Karpas-422 (cell line): ENCODE data around the gene TNNI3K. TPM values are rescaled to one million over a fixed set of nuclear protein-coding genes. Genes with fewer than 3 reads are reported as not detected.

Source experiments
- DNase-seq: peaks from one replicate; pipeline ENCODE4 v3.0.0-alpha.2; 2015
- H2AFZ ChIP-seq: fragments of 200-600 bp; sonication (generic); 2 replicates; pipeline ENCODE4 v1.6.1; 2014; ENCODE audit warnings: antibody characterized with exemption, low read length, mixed read lengths
- H3K27ac ChIP-seq: fragments of 200-600 bp; sonication (generic); 2 replicates; pipeline ENCODE4 v1.5.1; 2014; ENCODE audit warnings: mild to moderate bottlenecking, low read length, moderate library complexity
- H3K27me3 ChIP-seq: fragments of 200-600 bp; sonication (generic); 2 replicates; pipeline ENCODE4 v1.6.1; 2014; ENCODE audit warnings: low read length, mixed read lengths
- H3K36me3 ChIP-seq: fragments of 200-600 bp; sonication (generic); 2 replicates; pipeline ENCODE4 v1.6.1; 2014; ENCODE audit warnings: low read length, mixed read lengths; ENCODE audit not compliant: insufficient read depth
- H3K4me1 ChIP-seq: fragments of 200-600 bp; sonication (generic); 2 replicates; pipeline ENCODE4 v1.6.1; 2014; ENCODE audit warnings: mild to moderate bottlenecking, low read length, mixed read lengths
- H3K4me2 ChIP-seq: fragments of 200-600 bp; sonication (generic); 2 replicates; pipeline ENCODE4 v1.6.1; 2014; ENCODE audit warnings: low read length, low read depth, mild to moderate bottlenecking; ENCODE audit not compliant: poor library complexity, severe bottlenecking
- H3K4me3 ChIP-seq: fragments of 200-600 bp; sonication (generic); 2 replicates; pipeline ENCODE4 v1.5.1; 2014; ENCODE audit warnings: mild to moderate bottlenecking, antibody characterized with exemption, low read length, mixed read lengths
- H3K79me2 ChIP-seq: fragments of 200-600 bp; sonication (generic); 2 replicates; pipeline ENCODE4 v1.6.1; 2014; ENCODE audit warnings: mild to moderate bottlenecking, low read length, mixed read lengths
- H3K9ac ChIP-seq: fragments of 200-600 bp; sonication (generic); 2 replicates; pipeline ENCODE4 v1.6.0; 2014; ENCODE audit warnings: low read length
- H3K9me2 ChIP-seq: fragments of 200-600 bp; sonication (generic), shearing (Covaris generic); replicated peaks from 2 replicates; pipeline ENCODE4 v1.6.0; 2014; ENCODE audit warnings: mild to moderate bottlenecking, low read length, moderate library complexity; ENCODE audit not compliant: insufficient read depth
- H3K9me3 ChIP-seq: fragments of 300-700, 200-600 bp; sonication (generic); 2 replicates; pipeline ENCODE4 v1.6.1; 2014; ENCODE audit warnings: low read length, mixed read lengths
- H4K20me1 ChIP-seq: fragments of 200-600 bp; sonication (generic); 2 replicates; pipeline ENCODE4 v1.6.1; 2014; ENCODE audit warnings: mild to moderate bottlenecking, antibody characterized with exemption, low read length, low read depth; ENCODE audit not compliant: insufficient read depth
- total RNA-seq: library from RNA; depleted of rRNA; stranded (reverse); fragments of >200 nt; shearing (Covaris generic); gene quantifications from 2 replicates; pipeline ENCODE4 v1.2.3, GENCODE V29; 2014; ENCODE audit warnings: low replicate concordance

The TNNI3K gene
- total RNA-seq, 1 experiment from 2014 or later = 0.48 TPM

- no peak overlapping the region for H3K4me3 ChIP-seq
- no peak overlapping the region for H3K27ac ChIP-seq
- DNase-seq = no peak
- H4K20me1 ChIP-seq = no peaks in the 10 kb centered on the region
- H3K79me2 ChIP-seq = no peaks in the 10 kb centered on the region
- no peaks in the 10 kb centered on the region for H3K9me2 ChIP-seq
- H3K36me3 ChIP-seq = no peaks in the 10 kb centered on the region
- H3K9me3 ChIP-seq = no peaks in the 10 kb centered on the region
- H3K4me2 ChIP-seq = no peak overlapping the region
- no peaks in the 10 kb centered on the region for H3K27me3 ChIP-seq
- H3K9ac ChIP-seq = no peak overlapping the region
- H3K4me1 ChIP-seq = peaks cover 6% of the 10 kb centered on the region; the same call in 1 of the 2 replicates
- no peak overlapping the region for H2AFZ ChIP-seq
Measured at GRCh38 chr1:74375376-74375775, 140.2 kb downstream of the TNNI3K start.

- no peaks in the 10 kb centered on the region for H3K36me3 ChIP-seq
- no peak overlapping the region for H2AFZ ChIP-seq
- H3K27ac ChIP-seq = no peak overlapping the region
- H3K4me3 ChIP-seq = no peak overlapping the region
- H3K79me2 ChIP-seq = no peaks in the 10 kb centered on the region
- H3K9ac ChIP-seq = no peak overlapping the region
- no peaks in the 10 kb centered on the region for H3K9me3 ChIP-seq
- no peak overlapping the region for H3K4me2 ChIP-seq
- no peaks in the 10 kb centered on the region for H3K27me3 ChIP-seq
- H3K9me2 ChIP-seq = no peaks in the 10 kb centered on the region
- H3K4me1 ChIP-seq = peaks cover 4% of the 10 kb centered on the region; the same call in 1 of the 2 replicates
- no peaks in the 10 kb centered on the region for H4K20me1 ChIP-seq
- no peak for DNase-seq
Measured at GRCh38 chr1:74380252-74380651, 145.1 kb downstream of the TNNI3K start.

DNA sequence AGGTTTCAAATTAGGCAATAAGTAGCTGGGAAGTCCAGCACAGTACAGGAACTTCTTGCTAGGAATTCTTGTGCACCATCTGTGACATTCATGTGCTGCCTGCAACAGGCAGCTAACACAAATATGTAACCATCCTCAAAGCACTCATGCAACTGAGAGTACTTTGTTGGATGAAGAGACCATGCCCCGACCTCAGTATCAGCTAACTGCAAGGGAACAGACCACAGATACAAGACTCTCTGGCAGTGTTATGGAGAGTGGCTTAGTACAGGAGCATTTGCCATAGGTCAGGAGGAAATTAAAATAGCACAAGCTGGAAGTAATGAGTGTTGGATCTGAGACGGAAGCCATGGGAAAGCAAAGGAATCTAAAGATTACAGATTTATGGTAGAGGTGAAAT lies 153.7 kb downstream of the TNNI3K start:
- Histone ChIP-seq H3K9ac (no peak overlapping the region), H3K27ac (no peak overlapping the region), H4K20me1 (no peaks in the 10 kb centered on the region), H3K27me3 (no peaks in the 10 kb centered on the region), H3K36me3 (no peaks in the 10 kb centered on the region), H3K9me2 (no peaks in the 10 kb centered on the region), H2AFZ (no peak overlapping the region), H3K4me2 (no peak overlapping the region), H3K79me2 (no peaks in the 10 kb centered on the region), H3K4me1 (no peaks in the 10 kb centered on the region), H3K9me3 (no peaks in the 10 kb centered on the region), H3K4me3 (no peak overlapping the region)
- no peak for DNase-seq

- Histone ChIP-seq H3K9me3 (no peaks in the 10 kb centered on the region), H3K4me2 (no peak overlapping the region)
Measured at GRCh38 chr1:74392186-74392585, 157.0 kb downstream of the TNNI3K start.

DNA sequence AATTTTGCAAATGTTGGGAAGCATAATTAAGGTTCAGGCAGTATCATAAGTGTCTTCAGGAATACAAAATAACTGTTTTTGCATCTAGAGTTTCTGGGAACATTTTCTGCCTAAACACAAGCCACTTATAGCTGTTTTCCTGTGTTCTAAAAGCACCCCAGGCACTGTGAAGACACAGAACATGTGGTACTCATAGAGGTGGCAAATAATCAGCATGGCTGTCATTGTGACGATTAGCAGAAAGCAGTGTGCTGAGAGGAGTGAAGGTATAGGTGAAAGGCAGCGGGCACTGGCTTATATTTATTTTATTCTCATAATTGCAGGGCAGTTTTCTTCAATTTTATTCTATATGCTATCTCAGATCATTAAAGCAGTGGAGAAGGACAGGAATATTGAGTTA lies 157.7 kb downstream of the TNNI3K start:
- H3K79me2 ChIP-seq = no peaks in the 10 kb centered on the region
- no peaks in the 10 kb centered on the region for H3K27me3 ChIP-seq
- H3K4me3 ChIP-seq = no peak overlapping the region
- no peaks in the 10 kb centered on the region for H3K36me3 ChIP-seq
- no peaks in the 10 kb centered on the region for H3K9me3 ChIP-seq
- no peaks in the 10 kb centered on the region for H3K4me1 ChIP-seq
- no peak overlapping the region for H3K27ac ChIP-seq
- H3K4me2 ChIP-seq = no peak overlapping the region
- H3K9me2 ChIP-seq = no peaks in the 10 kb centered on the region
- no peak for DNase-seq
- H3K9ac ChIP-seq = no peak overlapping the region
- H2AFZ ChIP-seq = no peak overlapping the region
- H4K20me1 ChIP-seq = no peaks in the 10 kb centered on the region

More at GRCh38 chr1:74392186-74392585, 157.0 kb downstream of the TNNI3K start:
- Histone ChIP-seq H3K4me1 (no peaks in the 10 kb centered on the region), H2AFZ (no peak overlapping the region), H3K27me3 (no peaks in the 10 kb centered on the region), H3K9me2 (no peaks in the 10 kb centered on the region), H3K36me3 (no peaks in the 10 kb centered on the region), H3K79me2 (no peaks in the 10 kb centered on the region), H3K9ac (no peak overlapping the region), H4K20me1 (no peaks in the 10 kb centered on the region), H3K4me3 (no peak overlapping the region), H3K27ac (no peak overlapping the region)
- DNase-seq = no peak

DNA sequence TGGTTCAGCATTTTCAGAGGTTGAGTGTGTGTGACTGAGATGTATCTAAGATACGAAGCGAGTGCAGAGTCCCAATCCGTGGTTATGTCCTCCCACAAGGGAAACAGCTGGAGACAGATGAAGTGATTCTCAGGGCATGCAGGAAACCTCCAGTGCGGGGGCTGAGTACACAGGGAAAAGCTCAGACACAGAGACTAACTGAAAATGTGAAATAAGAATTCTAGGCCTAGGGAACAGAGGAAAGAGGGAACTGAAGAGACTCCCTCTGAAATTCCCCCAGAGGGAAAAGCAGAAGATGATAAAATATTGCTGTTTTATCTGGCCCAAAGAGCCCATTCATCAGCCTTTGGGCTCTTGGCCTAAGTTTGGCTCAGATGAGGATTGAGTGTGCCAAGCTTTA lies 160.4 kb downstream of the TNNI3K start:
- Histone ChIP-seq H3K36me3 (no peaks in the 10 kb centered on the region), H3K9ac (no peak overlapping the region), H3K4me1 (no peaks in the 10 kb centered on the region), H3K9me2 (no peaks in the 10 kb centered on the region), H3K4me3 (no peak overlapping the region), H3K4me2 (no peak overlapping the region), H4K20me1 (no peaks in the 10 kb centered on the region), H3K79me2 (no peaks in the 10 kb centered on the region), H3K27me3 (no peaks in the 10 kb centered on the region), H3K27ac (no peak overlapping the region), H3K9me3 (no peaks in the 10 kb centered on the region), H2AFZ (no peak overlapping the region)
- no peak for DNase-seq

- Histone ChIP-seq H3K79me2 (no peaks in the 10 kb centered on the region), H3K4me3 (no peak overlapping the region), H2AFZ (no peak overlapping the region), H3K27me3 (no peaks in the 10 kb centered on the region), H3K9me3 (no peaks in the 10 kb centered on the region), H3K36me3 (no peaks in the 10 kb centered on the region), H3K4me2 (no peak overlapping the region), H3K27ac (no peak overlapping the region), H3K9ac (no peak overlapping the region), H3K4me1 (no peaks in the 10 kb centered on the region), H4K20me1 (no peaks in the 10 kb centered on the region), H3K9me2 (no peaks in the 10 kb centered on the region)
- DNase-seq = no peak
Measured at GRCh38 chr1:74396462-74396861, 161.3 kb downstream of the TNNI3K start.

GRCh38 chr1:74396933-74397332 lies 161.7 kb downstream of the TNNI3K start:
- Histone ChIP-seq H3K9me3 (no peaks in the 10 kb centered on the region), H3K4me3 (no peak overlapping the region), H2AFZ (no peak overlapping the region), H3K9ac (no peak overlapping the region), H3K27ac (no peak overlapping the region), H3K79me2 (no peaks in the 10 kb centered on the region), H3K27me3 (no peaks in the 10 kb centered on the region), H3K4me2 (no peak overlapping the region), H4K20me1 (no peaks in the 10 kb centered on the region), H3K4me1 (no peaks in the 10 kb centered on the region), H3K36me3 (no peaks in the 10 kb centered on the region), H3K9me2 (no peaks in the 10 kb centered on the region)
- no peak for DNase-seq

GRCh38 chr1:74399249-74399648 lies 164.1 kb downstream of the TNNI3K start:
- no peak for DNase-seq

More at GRCh38 chr1:74399249-74399648, 164.1 kb downstream of the TNNI3K start:
- Histone ChIP-seq H3K4me3 (no peak overlapping the region), H2AFZ (no peak overlapping the region), H3K27me3 (no peaks in the 10 kb centered on the region), H3K4me2 (no peak overlapping the region), H3K27ac (no peak overlapping the region), H3K4me1 (no peaks in the 10 kb centered on the region), H3K9me3 (no peaks in the 10 kb centered on the region), H3K36me3 (no peaks in the 10 kb centered on the region), H4K20me1 (no peaks in the 10 kb centered on the region), H3K9ac (no peak overlapping the region), H3K79me2 (no peaks in the 10 kb centered on the region), H3K9me2 (no peaks in the 10 kb centered on the region)
